ENCODE results near the gene SARDH. TPM values are rescaled to one million over a fixed set of nuclear protein-coding genes. Genes with fewer than 3 reads are reported as not detected.
"Not testable (repeated sequence)": the region's sequence is repeated elsewhere in the genome, so short reads cannot be mapped to it uniquely, and the experiment has no call there.

The SARDH gene
- total and polyA plus RNA-seq, 11 donors, result 0.19 to 1.7 (median 0.69) TPM

GRCh38 chr9:133676450-133676849 is 61.7 kb downstream of the SARDH start:
- H3K9me3 ChIP-seq, result peaks cover 0 to 2% (median 0%) of the 10 kb centered on the region in 12 donors

GRCh38 chr9:133675796-133676195 is 62.4 kb downstream of the SARDH start:
- DNase-seq, ATAC-seq, H3K9me3 ChIP-seq, H3K4me3 ChIP-seq, H3K27me3 ChIP-seq, H3K27ac ChIP-seq, H3K36me3 ChIP-seq: not testable (repeated sequence)
- WGBS, 4 donors, result 95 to 97% (median 96%) methylated on average over 3 of the region's 3 CpGs
- H3K4me1 ChIP-seq, result peaks cover 0 to 23% (median 16%) of the 10 kb centered on the region in 12 donors
- intact Hi-C loops (cut with DNase I), result loop anchor here in 2 of 10 donors (5.0 to 10.0 kb wide), 2 partner anchors 133 to 1009 kb away; no protein-coding TSS in a partner anchor

More at GRCh38 chr9:133676450-133676849, 61.7 kb downstream of the SARDH start:
- no peak overlapping the region for H3K4me3 ChIP-seq
- H3K4me1 ChIP-seq, result peaks cover 0 to 24% (median 16%) of the 10 kb centered on the region in 12 donors
- TF ChIP-seq CTCF (IDR thresholded peaks at IDR 0.05) (no peak), POLR2A (IDR thresholded peaks at IDR 0.05) (no peak)
- H3K27me3 ChIP-seq, result no peaks in the 10 kb centered on the region
- peak in 1 of 5 donors; percentile 19 for DNase-seq
- H3K36me3 ChIP-seq, result no peaks in the 10 kb centered on the region
- 42 to 50% (median 45%) methylated on average over 10 of the region's 10 CpGs for WGBS, 4 donors
- peak overlapping the region in 1 of 12 donors; percentile 52 for H3K27ac ChIP-seq
- no peak for ATAC-seq
- intact Hi-C loops (cut with DNase I), result loop anchor here in 2 of 10 donors (5.0 to 10.0 kb wide), 2 partner anchors 134 to 1008 kb away; no protein-coding TSS in a partner anchor

- intact Hi-C loops (cut with DNase I), result loop anchor here in 1 of 10 donors (10.0 kb wide), 1 partner anchor 1011 kb away; no protein-coding TSS in a partner anchor
- no peaks in the 10 kb centered on the region for H3K27me3 ChIP-seq
- no peak for ATAC-seq
- peak in 2 of 5 donors; percentile 20 to 41 for DNase-seq
- TF ChIP-seq CTCF (IDR thresholded peaks at IDR 0.05) (no peak), POLR2A (IDR thresholded peaks at IDR 0.05) (no peak)
- H3K4me1 ChIP-seq, result peaks cover 0 to 10% (median 3%) of the 10 kb centered on the region in 12 donors
- WGBS, 4 donors, result 91 to 96% (median 95%) methylated on average over 14 of the region's 14 CpGs
- no peaks in the 10 kb centered on the region for H3K36me3 ChIP-seq
- no peak overlapping the region for H3K27ac ChIP-seq
- no peak overlapping the region for H3K4me3 ChIP-seq
- H3K9me3 ChIP-seq, result peaks cover 0 to 2% (median 0%) of the 10 kb centered on the region in 12 donors
Measured at GRCh38 chr9:133674091-133674490, 64.1 kb downstream of the SARDH start.

GRCh38 chr9:133673258-133673655 is 64.9 kb downstream of the SARDH start:
- Histone ChIP-seq H3K27me3 (no peaks in the 10 kb centered on the region), H3K9me3 (peaks cover 0 to 2% (median 0%) of the 10 kb centered on the region in 12 donors), H3K27ac (no peak overlapping the region), H3K36me3 (no peaks in the 10 kb centered on the region), H3K4me1 (peaks cover 0 to 8% (median 0%) of the 10 kb centered on the region in 12 donors), H3K4me3 (no peak overlapping the region)
- DNase-seq, result peak in 2 of 5 donors; percentile 28 to 67
- peak in 1 of 4 donors; percentile 46 for ATAC-seq
- TF ChIP-seq CTCF (IDR thresholded peaks at IDR 0.05) (no peak), POLR2A (IDR thresholded peaks at IDR 0.05) (no peak)
- WGBS, 4 donors, result 72 to 79% (median 78%) methylated on average over 7 to 9 of the region's 9 CpGs
- intact Hi-C loops (cut with DNase I), result loop anchor here in 1 of 10 donors (10.0 kb wide), 1 partner anchor 1012 kb away; no protein-coding TSS in a partner anchor

Measured in heart left ventricle (tissue), 16 donors.